Stimulated activated CD4-positive, alpha-beta T cell treated with anti-CD3 and anti-CD28 coated beads, Interleukin-2, amount 100 ng/mL, for 48 hours (primary cell): Measurements from ENCODE around the gene CARD11.
A peak's percentile ranks its signal among the peaks of the same experiment; 100 is the strongest.
"Not testable (repeated sequence)": the region's sequence is repeated elsewhere in the genome, so short reads cannot be mapped to it uniquely, and the experiment has no call there.

Experiments used
- DNase-seq, 2 donors: peaks; one replicate each; pipeline ENCODE4 v3.0.0-alpha.2; 2020

CARD11 gene

GRCh38 chr7:3063016-3063753 lies 19.5 kb upstream of the CARD11 start:
- peak; percentile 65 to 75 for DNase-seq

- no peak for DNase-seq
Measured at GRCh38 chr7:3057066-3057420, 13.4 kb upstream of the CARD11 start.

- no peak for DNase-seq
Measured at GRCh38 chr7:3056234-3057065, 12.8 kb upstream of the CARD11 start.

- no peak for DNase-seq
Measured at GRCh38 chr7:3055626-3056025, 12.0 kb upstream of the CARD11 start.

GRCh38 chr7:3042861-3043489 lies 692 bp downstream of the CARD11 start:
- peak; percentile 47 to 55 for DNase-seq

GRCh38 chr7:3041986-3042675 lies 1.5 kb downstream of the CARD11 start:
- DNase-seq: no peak

- no peak for DNase-seq
Measured at GRCh38 chr7:3039787-3040186, 3.9 kb downstream of the CARD11 start.

- not testable (repeated sequence) for DNase-seq
Measured at GRCh38 chr7:3038011-3038410, 5.7 kb downstream of the CARD11 start.

GRCh38 chr7:3037259-3037658 lies 6.4 kb downstream of the CARD11 start:
- DNase-seq: no peak

GRCh38 chr7:3034591-3035150 lies 9.0 kb downstream of the CARD11 start:
- no peak for DNase-seq

GRCh38 chr7:3033581-3033980 lies 10.1 kb downstream of the CARD11 start:
- DNase-seq: no peak

- DNase-seq: no peak
Measured at GRCh38 chr7:3033136-3033535, 10.5 kb downstream of the CARD11 start.

GRCh38 chr7:3032256-3032655 lies 11.4 kb downstream of the CARD11 start:
- no peak for DNase-seq

GRCh38 chr7:3029138-3029537 lies 14.5 kb downstream of the CARD11 start:
- no peak for DNase-seq

- no peak for DNase-seq
Measured at GRCh38 chr7:3028758-3029093, 14.9 kb downstream of the CARD11 start.

GRCh38 chr7:3028071-3028757 lies 15.5 kb downstream of the CARD11 start:
- DNase-seq: peak; percentile 51 to 53

GRCh38 chr7:3027005-3027845 lies 16.4 kb downstream of the CARD11 start:
- no peak for DNase-seq

GRCh38 chr7:3025616-3026015 lies 18.1 kb downstream of the CARD11 start:
- DNase-seq: no peak

GRCh38 chr7:3021825-3022224 lies 21.8 kb downstream of the CARD11 start:
- no peak for DNase-seq

GRCh38 chr7:3021224-3021623 lies 22.4 kb downstream of the CARD11 start:
- DNase-seq: not testable (repeated sequence)

GRCh38 chr7:3020416-3020815 lies 23.3 kb downstream of the CARD11 start:
- DNase-seq: no peak
